Glutamatergic neuron (in vitro differentiated cells): Measurements from ENCODE around the gene ARPP21. TPM values are rescaled to one million over a fixed set of nuclear protein-coding genes. Genes with fewer than 3 reads are reported as not detected.

ENCODE experiments used
- DNase-seq: peaks from one replicate; pipeline ENCODE4 v3.0.0; 2022
- H3K27ac Mint-ChIP-seq: one replicate; pipeline ENCODE4 v1.8.0; 2020; ENCODE audit warnings: mild to moderate bottlenecking, mixed read lengths, inconsistent platforms; ENCODE audit not compliant: unreplicated experiment
- H3K27me3 Mint-ChIP-seq: one replicate; pipeline ENCODE4 v1.8.0; 2020; ENCODE audit warnings: mild to moderate bottlenecking, moderate library complexity, mixed read lengths, inconsistent platforms; ENCODE audit not compliant: unreplicated experiment
- H3K36me3 Mint-ChIP-seq: one replicate; pipeline ENCODE4 v1.8.0; 2020; ENCODE audit warnings: mild to moderate bottlenecking, mixed read lengths, inconsistent platforms; ENCODE audit not compliant: unreplicated experiment
- H3K4me1 Mint-ChIP-seq: one replicate; pipeline ENCODE4 v1.8.0; 2020; ENCODE audit warnings: mild to moderate bottlenecking, low read depth, mixed read lengths, inconsistent platforms; ENCODE audit not compliant: unreplicated experiment
- H3K4me3 Mint-ChIP-seq: one replicate; pipeline ENCODE4 v1.8.0; 2020; ENCODE audit warnings: mild to moderate bottlenecking, mixed read lengths, inconsistent platforms; ENCODE audit not compliant: unreplicated experiment
- H3K9me3 Mint-ChIP-seq: one replicate; pipeline ENCODE4 v1.8.0; 2020; ENCODE audit warnings: mild to moderate bottlenecking, moderate library complexity, mixed read lengths, inconsistent platforms; ENCODE audit not compliant: unreplicated experiment
- CTCF ChIP-seq: fragments of 200-600 bp; sonication (generic); IDR thresholded peaks from one replicate; pipeline ENCODE4 v1.5.0; 2021; ENCODE audit not compliant: partially characterized antibody, unreplicated experiment
- total RNA-seq: library from RNA; stranded (reverse); fragmentation: NEBNext Ultra II Directional; extraction: Animal tissue kit (Norgen Biotek cat#: 25700); gene quantifications from one replicate; pipeline ENCODE4 v1.2.1, GENCODE V29; 2021; ENCODE audit not compliant: unreplicated experiment

ARPP21 gene
- total RNA-seq, 1 donor from 2014 or later = 10.3 TPM

GRCh38 chr3:35708394-35709271, 69.3 kb downstream of the ARPP21 start:
- TF ChIP-seq CTCF = no peak
- Mint-ChIP-seq H3K4me3 (no peak overlapping the region), H3K27me3 (peaks cover 2% of the 10 kb centered on the region), H3K36me3 (no peaks in the 10 kb centered on the region), H3K9me3 (peaks cover 3% of the 10 kb centered on the region), H3K4me1 (peaks cover 7% of the 10 kb centered on the region), H3K27ac (no peak overlapping the region)
- no peak for DNase-seq

- H3K9me3 Mint-ChIP-seq = peaks cover 3% of the 10 kb centered on the region
- no peak overlapping the region for H3K27ac Mint-ChIP-seq
- DNase-seq = no peak
- H3K4me3 Mint-ChIP-seq = no peak overlapping the region
- H3K4me1 Mint-ChIP-seq = peaks cover 7% of the 10 kb centered on the region
- H3K36me3 Mint-ChIP-seq = no peaks in the 10 kb centered on the region
- no peak for TF ChIP-seq CTCF
- H3K27me3 Mint-ChIP-seq = peaks cover 2% of the 10 kb centered on the region
These were observed 70.4 kb downstream of the ARPP21 start for GRCh38 chr3:35709691-35710090.

GRCh38 chr3:35710554-35710953, 71.2 kb downstream of the ARPP21 start:
- DNase-seq = no peak

GRCh38 chr3:35718921-35719320, 79.6 kb downstream of the ARPP21 start:
- Mint-ChIP-seq H3K9me3 (peaks cover 1% of the 10 kb centered on the region), H3K27ac (no peak overlapping the region), H3K27me3 (no peaks in the 10 kb centered on the region), H3K36me3 (no peaks in the 10 kb centered on the region), H3K4me3 (no peak overlapping the region), H3K4me1 (peaks cover 4% of the 10 kb centered on the region)
- no peak for DNase-seq
- TF ChIP-seq CTCF = no peak

More at GRCh38 chr3:35710554-35710953, 71.2 kb downstream of the ARPP21 start:
- Mint-ChIP-seq H3K9me3 (peaks cover 4% of the 10 kb centered on the region), H3K4me1 (peaks cover 7% of the 10 kb centered on the region), H3K27me3 (peaks cover 2% of the 10 kb centered on the region), H3K4me3 (no peak overlapping the region), H3K27ac (no peak overlapping the region), H3K36me3 (no peaks in the 10 kb centered on the region)
- no peak for TF ChIP-seq CTCF

- DNase-seq = no peak
- H3K27me3 Mint-ChIP-seq = no peaks in the 10 kb centered on the region
- H3K9me3 Mint-ChIP-seq = no peaks in the 10 kb centered on the region
- no peak overlapping the region for H3K4me3 Mint-ChIP-seq
- H3K4me1 Mint-ChIP-seq = peaks cover 14% of the 10 kb centered on the region
- H3K36me3 Mint-ChIP-seq = peaks cover 5% of the 10 kb centered on the region
- no peak for TF ChIP-seq CTCF
- no peak overlapping the region for H3K27ac Mint-ChIP-seq
These were observed 82.3 kb downstream of the ARPP21 start for GRCh38 chr3:35721628-35722027.
